Measurements from ENCODE around the gene PMM2.
"Not testable (repeated sequence)": the region's sequence is repeated elsewhere in the genome, so short reads cannot be mapped to it uniquely, and the experiment has no call there.

The PMM2 gene

GRCh38 chr16:8819411-8820034, 21.9 kb downstream of the PMM2 start:
- no peak for DNase-seq

- DNase-seq, result no peak
These were observed 24.8 kb downstream of the PMM2 start for GRCh38 chr16:8822403-8822802.

GRCh38 chr16:8826278-8826879, 28.7 kb downstream of the PMM2 start:
- no peak for DNase-seq

- DNase-seq, result no peak
These were observed 31.0 kb downstream of the PMM2 start for GRCh38 chr16:8828541-8829165.

- DNase-seq, result no peak
These were observed 33.8 kb downstream of the PMM2 start for GRCh38 chr16:8831450-8831849.

GRCh38 chr16:8831871-8832716, 34.5 kb downstream of the PMM2 start:
- DNase-seq, result no peak

GRCh38 chr16:8832717-8833105, 35.1 kb downstream of the PMM2 start:
- no peak for DNase-seq

GRCh38 chr16:8836797-8837196, 39.2 kb downstream of the PMM2 start:
- not testable (repeated sequence) for DNase-seq

GRCh38 chr16:8837594-8837993, 40.0 kb downstream of the PMM2 start:
- not testable (repeated sequence) for DNase-seq

GRCh38 chr16:8842016-8842415, 44.4 kb downstream of the PMM2 start:
- DNase-seq, result not testable (repeated sequence)

GRCh38 chr16:8843296-8843695, 45.7 kb downstream of the PMM2 start:
- DNase-seq, result not testable (repeated sequence)

GRCh38 chr16:8845699-8846298, 48.2 kb downstream of the PMM2 start:
- DNase-seq, result no peak

GRCh38 chr16:8846401-8846932, 48.8 kb downstream of the PMM2 start:
- DNase-seq, result no peak

- DNase-seq, result no peak
These were observed 49.5 kb downstream of the PMM2 start for GRCh38 chr16:8847145-8847544.

GRCh38 chr16:8847623-8848022, 50.0 kb downstream of the PMM2 start:
- DNase-seq, result no peak

GRCh38 chr16:8848231-8848938, 50.7 kb downstream of the PMM2 start:
- DNase-seq, result no peak

GRCh38 chr16:8848939-8849391, 51.3 kb downstream of the PMM2 start:
- no peak for DNase-seq

GRCh38 chr16:8849411-8850011, 51.9 kb downstream of the PMM2 start:
- DNase-seq, result no peak

- DNase-seq, result no peak
These were observed 52.7 kb downstream of the PMM2 start for GRCh38 chr16:8850279-8850885.

GRCh38 chr16:8851761-8852403, 54.2 kb downstream of the PMM2 start:
- DNase-seq, result no peak

GRCh38 chr16:8852534-8852933, 54.9 kb downstream of the PMM2 start:
- DNase-seq, result no peak

All from NCI-H446 treated with DMSO at 0.1 percent for 48 hours (cell line).